Measurements from ENCODE around the gene USP44.
"Not testable (repeated sequence)": the region's sequence is repeated elsewhere in the genome, so short reads cannot be mapped to it uniquely, and the experiment has no call there.

USP44 gene

GRCh38 chr12:95505039-95505438 lies 46.2 kb downstream of the USP44 start:
- DNase-seq = no peak

GRCh38 chr12:95504140-95504539 lies 47.1 kb downstream of the USP44 start:
- no peak for DNase-seq

- DNase-seq = no peak
These were observed 51.5 kb downstream of the USP44 start for GRCh38 chr12:95499772-95500171.

GRCh38 chr12:95498968-95499367 lies 52.3 kb downstream of the USP44 start:
- no peak for DNase-seq

- DNase-seq = no peak
These were observed 54.2 kb downstream of the USP44 start for GRCh38 chr12:95497031-95497430.

DNA sequence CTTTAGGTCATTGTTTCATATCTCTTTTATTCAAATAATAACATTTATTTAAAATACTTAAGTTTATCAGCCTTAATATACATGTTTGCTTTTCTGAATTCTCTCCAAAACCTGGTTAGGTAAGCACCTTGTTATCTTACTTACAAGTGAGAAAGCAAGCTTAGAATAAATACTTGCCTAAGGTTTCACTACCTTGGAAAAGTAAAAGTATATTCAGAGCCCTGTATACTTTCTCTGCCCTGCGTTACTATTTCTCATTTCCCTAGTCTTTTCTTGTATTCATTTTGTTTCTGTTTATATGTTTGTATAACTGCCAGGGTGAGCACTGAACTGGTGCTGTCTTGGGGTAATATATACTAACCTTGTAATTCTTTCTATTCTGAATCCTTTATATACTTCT lies 55.8 kb downstream of the USP44 start:
- DNase-seq = no peak

GRCh38 chr12:95494888-95495287 lies 56.4 kb downstream of the USP44 start:
- DNase-seq = no peak

GRCh38 chr12:95492462-95492861 lies 58.8 kb downstream of the USP44 start:
- DNase-seq = no peak

- DNase-seq = no peak
These were observed 64.3 kb downstream of the USP44 start for GRCh38 chr12:95487024-95487423.

DNA sequence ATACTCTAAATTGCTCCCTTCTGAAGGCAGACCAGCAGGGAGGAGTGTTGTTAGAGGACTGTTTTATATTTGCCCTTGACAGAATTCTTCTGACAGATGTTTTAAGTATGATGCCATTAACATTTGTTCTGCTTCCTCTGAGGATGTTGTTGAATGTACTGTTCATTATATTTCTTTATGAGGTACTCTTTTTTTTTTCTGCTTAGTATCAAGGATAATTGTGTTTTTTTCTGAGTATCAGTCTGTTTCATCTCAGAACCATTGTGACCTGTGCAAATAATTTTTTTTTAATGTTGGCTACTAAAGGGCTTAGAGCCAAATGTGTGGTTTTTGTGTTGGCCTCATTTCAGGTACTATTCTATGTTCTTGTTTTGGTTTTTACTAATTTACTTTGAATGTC lies 66.8 kb downstream of the USP44 start:
- no peak for DNase-seq

DNA sequence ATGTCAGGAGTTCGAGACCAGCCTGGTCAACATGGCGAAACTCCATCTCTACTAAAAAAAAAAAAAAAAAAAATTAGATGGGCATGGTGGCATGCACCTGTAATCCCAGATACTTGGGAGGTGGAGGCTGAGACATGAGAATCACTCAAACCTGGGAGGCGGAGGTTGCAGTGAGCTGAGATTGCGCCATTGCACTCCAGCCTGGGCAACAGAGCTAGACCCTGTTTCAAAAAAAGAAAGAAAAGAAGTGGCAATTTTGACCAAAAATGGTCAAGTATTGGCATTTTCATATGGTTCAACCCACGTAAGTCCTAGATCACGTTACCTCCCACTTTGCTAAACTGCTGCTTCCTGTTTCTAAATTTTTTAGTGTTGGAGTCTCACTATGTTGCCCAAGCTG lies 68.7 kb downstream of the USP44 start:
- DNase-seq = not testable (repeated sequence)

GRCh38 chr12:95481888-95482287 lies 69.4 kb downstream of the USP44 start:
- DNase-seq = no peak

DNA sequence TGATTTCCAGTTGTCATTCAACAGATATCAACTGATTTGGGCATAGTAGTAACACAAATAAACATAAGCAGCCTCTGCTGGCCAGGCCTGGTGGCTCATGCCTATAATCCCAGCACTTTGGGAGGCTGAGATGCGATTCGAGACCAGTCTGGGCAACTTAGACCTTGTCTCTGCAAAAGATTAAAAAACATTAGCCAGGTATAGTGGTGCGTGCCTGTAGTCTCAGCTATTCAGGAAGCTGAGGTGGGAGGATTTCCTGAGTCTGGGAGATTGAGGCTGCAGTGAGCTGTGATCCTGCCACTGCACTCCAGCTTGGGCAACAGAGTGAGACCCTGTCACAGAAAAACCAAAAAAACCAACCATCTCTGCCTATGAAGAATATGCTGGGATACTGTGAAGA lies 70.2 kb downstream of the USP44 start:
- DNase-seq = no peak

- no peak for DNase-seq
These were observed 71.0 kb downstream of the USP44 start for GRCh38 chr12:95480230-95480629.

- no peak for DNase-seq
These were observed 76.7 kb downstream of the USP44 start for GRCh38 chr12:95474660-95474958.

DNA sequence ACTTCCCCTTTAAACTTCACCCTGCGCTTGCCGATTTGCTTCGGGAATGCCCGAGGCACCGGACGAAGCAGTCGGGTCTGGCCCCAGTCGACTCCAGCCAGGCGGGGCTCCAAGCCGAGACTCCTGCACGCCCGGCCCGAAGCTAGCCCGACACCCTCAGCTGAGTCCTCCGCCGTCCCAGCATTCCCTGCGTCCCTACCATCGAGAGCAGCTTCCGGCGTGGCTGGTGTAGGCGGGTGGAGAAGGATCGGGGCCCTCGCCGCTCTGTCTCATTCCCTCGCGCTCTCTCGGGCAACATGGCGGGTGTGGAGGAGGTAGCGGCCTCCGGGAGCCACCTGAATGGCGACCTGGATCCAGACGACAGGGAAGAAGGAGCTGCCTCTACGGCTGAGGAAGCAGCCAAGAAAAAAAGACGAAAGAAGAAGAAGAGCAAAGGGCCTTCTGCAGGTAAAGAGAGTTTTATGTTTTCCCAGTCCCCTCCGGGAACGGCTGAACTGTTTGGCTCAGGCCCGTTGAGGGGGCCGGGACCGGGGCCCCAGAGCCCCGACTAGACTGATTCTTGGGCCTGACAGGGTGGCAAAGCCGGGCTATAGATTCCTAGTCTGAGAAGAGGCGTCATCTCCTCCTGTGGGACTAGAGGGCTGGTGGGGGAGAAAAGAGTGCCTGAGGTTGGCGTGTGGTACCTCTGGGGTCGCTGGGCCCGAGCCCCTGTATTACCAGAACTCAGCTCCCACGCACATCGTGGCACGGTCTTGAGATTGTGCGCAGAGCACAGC lies 77.2 kb downstream of the USP44 start, which contains the start of gene METAP2:
TSS of gene METAP2 (plus strand) at position 269 of the 776 bp plus-strand sequence. CDS start at position 297, 28 bp downstream.
- peak; percentile 92 for DNase-seq

DNA sequence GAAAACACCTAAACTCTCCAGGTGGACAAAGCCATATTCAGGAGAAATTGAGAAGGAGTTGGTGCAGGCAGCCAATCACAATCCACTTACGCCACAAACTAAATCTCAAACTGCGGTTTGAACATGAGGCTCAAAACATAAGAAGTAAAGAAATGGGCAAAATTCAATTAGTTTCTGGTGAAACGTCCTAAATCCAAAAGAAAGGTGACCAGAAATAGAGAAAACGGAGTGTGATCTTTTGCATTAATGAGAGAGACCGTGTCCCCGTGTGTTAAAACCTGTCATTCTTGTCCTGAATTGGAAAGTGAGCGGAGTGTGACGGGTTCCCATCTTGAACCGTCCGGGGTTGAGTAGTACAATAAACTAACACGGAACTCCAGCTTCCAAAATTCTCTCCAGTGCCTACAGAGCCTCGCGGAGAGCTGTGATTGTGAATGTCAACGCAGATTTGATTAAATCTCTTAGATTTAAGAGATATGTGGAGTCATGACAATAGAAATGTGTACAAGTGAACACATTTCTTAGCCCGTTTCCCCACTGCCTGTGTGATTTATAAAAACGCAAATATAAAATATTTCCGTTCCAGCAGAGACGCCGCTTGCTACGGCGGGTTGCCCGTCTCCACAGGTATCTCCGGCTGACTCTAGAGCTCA lies 77.9 kb downstream of the USP44 start:
- no peak for DNase-seq

DNA sequence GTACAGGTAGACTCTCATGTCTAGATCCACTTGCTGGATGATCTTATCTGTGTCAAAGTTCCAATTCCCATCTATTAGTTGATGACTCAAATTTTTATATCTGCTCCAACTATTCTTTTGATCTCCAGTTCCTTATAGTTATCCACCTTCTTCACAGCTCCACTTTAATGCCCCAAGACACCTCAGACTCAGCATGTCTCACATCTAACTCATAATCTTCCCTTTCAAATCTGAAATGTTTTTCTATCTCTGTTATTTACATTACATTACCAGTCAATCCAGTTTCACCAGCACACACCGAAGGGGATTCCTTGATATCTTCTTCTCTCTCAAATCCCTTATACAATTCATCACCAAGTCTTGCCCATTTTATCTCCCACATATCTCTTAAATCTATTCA lies 81.0 kb downstream of the USP44 start:
- DNase-seq = no peak

Data from T1000 (cell line).